Left lung (tissue), 10 donors: ENCODE data around the gene PRRG4. TPM values are rescaled to one million over a fixed set of nuclear protein-coding genes. Genes with fewer than 3 reads are reported as not detected.
A peak's percentile ranks its signal among the peaks of the same experiment; 100 is the strongest.

ENCODE experiments used
- ATAC-seq: fragments of 200-7000 bp; cut with Tn5 transposase; one replicate; pipeline ENCODE4 v1.9.1; 2020; ENCODE audit warnings: moderate library complexity
- DNase-seq, 4 donors: peaks; one replicate each; pipeline ENCODE4 v3.0.0-alpha.2; 2013 to 2020
- H3K27ac ChIP-seq, 2 donors: fragments of 200-600 bp; sonication (generic) in 1 of 2; one replicate each; pipeline versions ENCODE4 v1.5.0 to v1.8.0; 2020 to 2021
- H3K27me3 ChIP-seq, 2 donors: fragments of 200-600 bp; sonication (generic) in 1 of 2; one replicate each; pipeline versions ENCODE4 v1.5.0 to v1.8.0; 2020 to 2021
- H3K36me3 ChIP-seq, 2 donors: fragments of 200-600 bp; sonication (generic) in 1 of 2; one replicate each; pipeline versions ENCODE4 v1.5.0 to v1.8.0; 2020 to 2021
- H3K4me1 ChIP-seq, 2 donors: fragments of 200-600 bp; one replicate each; pipeline ENCODE4 v1.8.0; 2021
- H3K4me3 ChIP-seq, 2 donors: fragments of 200-600 bp; sonication (generic) in 1 of 2; one replicate each; pipeline versions ENCODE4 v1.5.0 to v1.8.0; 2020 to 2021; ENCODE audit warnings: mild to moderate bottlenecking in 1 of 2
- H3K9me3 ChIP-seq, 2 donors: fragments of 200-600 bp; sonication (generic) in 1 of 2; one replicate each; pipeline versions ENCODE4 v1.5.0 to v1.8.0; 2020 to 2021
- CTCF ChIP-seq, 2 donors: fragments of 200-600 bp; sonication (generic) in 1 of 2; IDR thresholded peaks; one replicate each; pipeline versions ENCODE4 v1.5.0 to v1.8.0; 2021; ENCODE audit warnings: antibody characterized with exemption in 2 of 2
- intact Hi-C, 2 donors: fragments of 100-400 bp; cut with DNase I; formaldehyde crosslinking; loops; one replicate each; pipeline versions ENCODE4 v1.11.2 to v1.14.2; 2022
- polyA plus RNA-seq, 6 donors: library from polyadenylated mRNA; unstranded; fragments of 120-200 nt; gene quantifications; one replicate each; pipeline ENCODE4 v1.2.1, GENCODE V29; 2013; ENCODE audit not compliant: insufficient read length in 6 of 6
- total RNA-seq, 2 donors: library from RNA; stranded (reverse); fragmentation: NEBNext Ultra II Directional; extraction: Animal tissue kit (Norgen Biotek cat#: 25700); gene quantifications; one replicate each; pipeline ENCODE4 v1.2.1, GENCODE V29; 2021
- donor health status: DM: no; HTN: yes; CAD: no.
- donor health status: DM: no; HTN: no; CAD: no.

The PRRG4 gene
- total and polyA plus RNA-seq, 8 donors, result 1.3 to 14.2 (median 2.4) TPM

DNA sequence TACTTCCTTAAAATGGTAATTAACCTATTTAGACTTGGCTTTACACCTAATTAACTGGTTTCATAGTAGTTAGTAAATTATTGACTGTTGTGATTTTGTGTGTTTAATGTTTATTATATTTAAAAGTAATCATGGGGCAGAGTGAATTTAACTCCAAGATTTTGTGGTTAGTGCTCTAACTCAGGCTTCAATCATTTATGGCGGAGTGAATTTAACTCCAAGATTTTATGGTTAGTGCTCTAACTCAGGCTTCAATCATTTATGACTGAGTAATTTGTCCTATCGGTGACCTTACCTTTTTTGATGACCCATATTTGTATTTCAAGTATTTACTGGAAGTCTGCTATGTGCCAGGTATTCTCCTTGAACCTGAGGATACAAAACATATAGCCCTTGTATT, 7.2 kb downstream of the PRRG4 start:
- Histone ChIP-seq H3K4me1 (no peaks in the 10 kb centered on the region), H3K4me3 (no peak overlapping the region), H3K9me3 (no peaks in the 10 kb centered on the region), H3K36me3 (peaks cover 0 to 9% of the 10 kb centered on the region in 2 donors), H3K27me3 (no peaks in the 10 kb centered on the region), H3K27ac (no peak overlapping the region)
- intact Hi-C loops, result no loop called here
- no peak for DNase-seq
- no peak for ATAC-seq
- no peak for TF ChIP-seq CTCF (IDR thresholded peaks at IDR 0.05)

DNA sequence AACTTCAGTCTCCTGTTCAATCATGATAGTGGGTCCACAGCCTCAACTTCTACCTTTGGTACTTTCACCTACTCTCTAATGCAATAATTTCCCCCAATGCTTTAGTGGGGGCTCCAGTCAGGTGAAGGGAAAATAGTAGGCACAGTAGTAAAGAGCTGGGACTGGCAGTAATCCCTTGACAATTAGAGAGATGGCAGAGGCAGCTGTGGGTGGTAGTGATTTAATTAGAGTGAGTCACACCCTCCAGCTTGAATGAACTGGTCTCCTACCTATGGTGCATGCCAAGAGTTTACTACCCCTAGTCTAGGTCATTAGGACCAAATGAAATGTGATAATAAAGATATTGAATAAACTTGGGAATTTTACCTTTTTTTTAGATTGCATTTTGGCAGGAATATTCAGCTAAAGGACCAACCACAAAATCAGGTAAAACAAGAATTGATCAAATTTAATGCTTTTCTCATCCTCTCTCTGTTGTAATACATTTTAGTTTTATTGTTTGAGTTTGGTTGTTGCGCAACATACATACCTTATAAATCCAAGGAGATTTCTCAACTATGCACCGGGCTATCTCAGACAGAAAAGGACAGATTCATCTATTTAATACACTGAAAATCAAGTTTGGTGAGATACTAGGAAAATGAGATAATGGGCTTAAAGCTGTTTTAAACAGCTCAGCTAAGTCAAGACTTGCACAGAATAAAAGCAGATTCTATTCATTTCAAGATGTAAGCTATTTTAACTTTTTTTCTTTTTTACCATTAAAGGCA, 9.0 kb downstream of the PRRG4 start:
- no peak overlapping the region for H3K27ac ChIP-seq
- intact Hi-C loops, result no loop called here
- ATAC-seq, result peak; percentile 55
- no peak for TF ChIP-seq CTCF (IDR thresholded peaks at IDR 0.05)
- H3K27me3 ChIP-seq, result no peaks in the 10 kb centered on the region
- peaks cover 0 to 9% of the 10 kb centered on the region in 2 donors for H3K36me3 ChIP-seq
- no peak overlapping the region for H3K4me3 ChIP-seq
- no peaks in the 10 kb centered on the region for H3K4me1 ChIP-seq
- no peak for DNase-seq
- H3K9me3 ChIP-seq, result no peaks in the 10 kb centered on the region

DNA sequence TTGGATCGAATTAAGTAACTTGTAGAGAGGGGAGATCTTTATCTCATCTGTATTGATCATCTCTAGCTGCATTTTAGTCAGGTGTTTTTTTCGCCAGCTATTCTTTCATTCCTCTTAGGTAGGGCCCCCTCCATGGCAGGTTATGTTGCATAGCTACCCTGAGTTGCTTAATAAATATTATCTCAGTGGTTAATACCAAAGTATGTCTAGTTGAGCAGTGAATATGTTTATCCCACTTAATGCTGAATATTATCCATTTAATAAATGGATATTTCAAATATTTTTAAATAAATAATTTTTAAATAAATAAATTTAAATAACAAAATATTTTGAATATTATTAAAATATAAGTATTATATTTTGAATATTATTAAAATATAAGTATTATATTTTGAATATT, 9.6 kb downstream of the PRRG4 start:
- TF ChIP-seq CTCF (IDR thresholded peaks at IDR 0.05), result no peak
- DNase-seq, result no peak
- no peak for ATAC-seq
- Histone ChIP-seq H3K4me1 (no peaks in the 10 kb centered on the region), H3K27me3 (no peaks in the 10 kb centered on the region), H3K27ac (no peak overlapping the region), H3K4me3 (no peak overlapping the region), H3K36me3 (peaks cover 0 to 6% of the 10 kb centered on the region in 2 donors), H3K9me3 (no peaks in the 10 kb centered on the region)
- intact Hi-C loops, result no loop called here

- H3K36me3 ChIP-seq, result peaks cover 0 to 3% of the 10 kb centered on the region in 2 donors
- intact Hi-C loops, result no loop called here
These were observed 10.9 kb downstream of the PRRG4 start for GRCh38 chr11:32840587-32840986.

DNA sequence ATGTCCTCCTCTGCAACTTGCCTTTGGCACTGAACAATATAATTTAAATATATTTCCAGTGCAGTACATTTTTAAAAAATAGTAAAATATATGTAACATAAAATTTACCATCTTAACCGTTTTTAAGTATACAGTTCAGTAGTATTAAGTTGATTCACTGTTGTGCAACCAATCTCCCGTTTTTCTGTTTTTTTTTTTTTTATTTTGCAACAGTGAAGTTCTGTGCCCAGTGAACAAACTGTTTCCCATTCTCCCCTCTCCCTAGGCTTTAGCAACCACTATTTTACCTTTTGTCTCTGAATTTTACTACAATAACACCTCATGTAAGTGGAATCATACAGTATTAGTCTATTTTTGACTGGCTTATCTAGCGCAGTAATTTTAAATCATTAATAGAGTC, 13.8 kb downstream of the PRRG4 start:
- Histone ChIP-seq H3K36me3 (no peaks in the 10 kb centered on the region), H3K27ac (no peak overlapping the region), H3K4me3 (no peak overlapping the region), H3K9me3 (no peaks in the 10 kb centered on the region), H3K4me1 (no peaks in the 10 kb centered on the region), H3K27me3 (no peaks in the 10 kb centered on the region)
- no peak for TF ChIP-seq CTCF (IDR thresholded peaks at IDR 0.05)
- intact Hi-C loops, result no loop called here
- ATAC-seq (no peak), DNase-seq (no peak)

More at GRCh38 chr11:32840587-32840986, 10.9 kb downstream of the PRRG4 start:
- H3K27me3 ChIP-seq, result no peaks in the 10 kb centered on the region
- ATAC-seq (no peak), DNase-seq (no peak)
- TF ChIP-seq CTCF (IDR thresholded peaks at IDR 0.05), result no peak
- no peaks in the 10 kb centered on the region for H3K9me3 ChIP-seq
- H3K4me1 ChIP-seq, result no peaks in the 10 kb centered on the region
- no peak overlapping the region for H3K27ac ChIP-seq
- H3K4me3 ChIP-seq, result no peak overlapping the region
